ENCODE results near the gene BRD3.

The BRD3 gene

GRCh38 chr9:134024828-134025605, 42.8 kb downstream of the BRD3 start, which contains the start of gene BRD3OS:
BRD3OS (plus strand) TSS chr9:134025481; CDS start chr9:134026748, 1,267 bp downstream.
- peak; percentile 72 to 75 for DNase-seq (ENCODE audit: low read depth in 2 of 2)

DNA sequence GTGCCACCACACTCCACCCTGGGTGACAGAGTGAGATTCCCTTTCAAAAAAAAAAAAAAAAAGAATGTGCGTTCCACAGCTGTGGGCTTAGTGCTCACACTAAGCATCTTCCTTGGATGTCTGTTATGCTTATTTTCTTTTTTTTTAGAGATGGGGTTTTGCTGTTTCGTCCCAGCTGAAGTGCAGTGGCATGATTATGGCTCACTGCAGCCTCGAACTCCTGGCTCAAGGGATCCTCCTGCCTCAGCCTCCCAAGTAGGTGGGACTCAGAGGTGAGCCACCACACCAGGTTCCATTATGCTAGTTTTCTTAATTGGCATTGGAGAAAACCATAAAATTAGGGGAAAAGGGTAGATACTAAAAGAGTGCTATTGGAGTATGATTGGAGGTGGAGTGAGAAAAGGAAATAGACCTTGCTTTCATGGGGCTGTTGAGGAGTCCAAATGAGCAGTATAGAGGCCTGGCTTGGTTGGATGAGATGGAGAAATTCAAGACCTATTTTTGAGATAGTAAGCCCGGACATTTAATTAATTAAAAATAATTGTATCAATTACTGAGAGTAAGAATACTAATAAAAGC, 43.5 kb downstream of the BRD3 start:
- DNase-seq (ENCODE audit: low read depth in 2 of 2) = no peak

- DNase-seq (ENCODE audit: low read depth in 2 of 2) = no peak
Measured at GRCh38 chr9:134014946-134015345, 52.9 kb downstream of the BRD3 start.

DNA sequence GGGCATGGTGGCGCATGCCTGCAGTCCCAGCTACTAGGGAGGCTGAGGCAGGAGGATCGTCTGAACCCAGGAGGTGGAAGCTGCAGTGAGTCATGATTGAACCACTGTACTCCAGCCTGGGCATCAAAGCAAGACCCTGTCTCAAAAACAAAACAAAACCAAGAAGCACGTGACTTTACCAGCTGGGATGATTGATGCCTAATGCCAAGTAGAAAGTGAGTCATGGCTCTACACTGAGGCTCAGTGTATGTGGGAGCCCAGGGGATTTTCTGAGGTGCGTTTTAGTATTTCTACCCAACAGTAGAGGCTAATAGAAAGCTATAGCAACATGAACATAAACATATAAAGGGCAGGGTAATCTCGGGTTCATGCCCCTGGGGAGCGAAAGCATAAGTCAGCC, 56.4 kb downstream of the BRD3 start:
- no peak for DNase-seq (ENCODE audit: low read depth in 2 of 2)

- DNase-seq (ENCODE audit: low read depth in 2 of 2) = no peak
Measured at GRCh38 chr9:134010310-134011173, 57.3 kb downstream of the BRD3 start.

- DNase-seq (ENCODE audit: low read depth in 2 of 2) = no peak
Measured at GRCh38 chr9:134007571-134007970, 60.3 kb downstream of the BRD3 start.

GRCh38 chr9:134007150-134007549, 60.7 kb downstream of the BRD3 start:
- DNase-seq (ENCODE audit: low read depth in 2 of 2) = no peak

DNA sequence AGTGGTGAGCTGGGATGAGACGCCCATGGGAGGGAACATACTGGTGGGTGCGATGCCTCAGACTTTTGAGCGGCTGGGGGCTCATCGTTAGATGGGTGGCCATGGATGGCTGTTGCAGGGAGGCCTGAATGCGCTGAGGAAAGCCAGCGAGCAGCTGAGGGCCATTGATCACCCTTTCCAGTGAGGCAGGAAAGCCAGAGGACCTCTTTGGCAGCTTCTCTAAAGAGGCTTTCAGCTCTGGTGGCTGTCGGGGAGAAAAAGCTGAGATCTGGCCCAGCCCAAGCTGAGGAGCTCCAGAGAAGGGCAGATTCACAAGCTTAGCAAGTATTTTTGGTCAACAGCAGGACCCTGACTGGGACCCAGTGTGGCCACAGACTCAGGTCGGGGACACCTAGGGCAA, 62.4 kb downstream of the BRD3 start:
- no peak for DNase-seq (ENCODE audit: low read depth in 2 of 2)

- no peak for DNase-seq (ENCODE audit: low read depth in 2 of 2)
Measured at GRCh38 chr9:134004881-134005280, 62.9 kb downstream of the BRD3 start.

GRCh38 chr9:134004131-134004873, 63.5 kb downstream of the BRD3 start:
- no peak for DNase-seq (ENCODE audit: low read depth in 2 of 2)

DNA sequence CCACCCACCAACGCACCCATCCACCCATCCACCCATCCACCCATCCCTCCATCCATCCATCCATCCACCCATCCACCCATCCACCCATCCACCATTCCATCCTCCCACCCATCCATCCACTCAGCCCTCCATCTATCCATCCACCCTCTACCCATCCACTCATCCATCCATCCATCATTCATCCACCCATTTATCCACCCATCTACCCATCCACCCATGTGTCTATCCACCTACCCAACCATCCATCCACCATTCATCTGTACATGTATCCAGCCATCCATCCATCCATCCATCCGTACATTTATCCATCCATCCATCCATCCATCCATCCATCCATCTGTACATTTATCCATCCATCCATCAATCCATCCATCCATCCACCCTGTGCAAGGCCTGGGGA, 64.6 kb downstream of the BRD3 start:
- no peak for DNase-seq (ENCODE audit: low read depth in 2 of 2)

DNA sequence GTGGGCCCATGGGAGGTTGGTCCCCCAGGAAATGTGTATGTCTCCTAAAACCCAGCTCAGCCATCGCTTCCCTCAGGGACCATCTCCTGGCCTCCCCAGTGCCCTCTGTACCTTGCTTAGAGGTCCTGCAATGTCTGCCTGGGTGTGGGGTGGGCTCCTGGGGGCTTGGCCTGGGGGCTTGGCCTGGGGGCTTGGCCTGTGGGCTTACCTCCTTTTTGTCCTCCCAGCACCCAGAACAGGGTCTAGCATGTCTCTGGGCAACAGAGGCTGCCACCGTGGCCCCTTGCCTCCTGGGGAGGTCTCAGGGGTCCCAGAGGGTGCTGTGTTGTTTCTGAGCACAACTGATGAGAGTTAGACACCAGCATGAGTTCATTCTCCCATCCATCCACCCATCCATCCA, 65.0 kb downstream of the BRD3 start:
- no peak for DNase-seq (ENCODE audit: low read depth in 2 of 2)

GRCh38 chr9:133999851-134000265, 68.0 kb downstream of the BRD3 start:
- DNase-seq (ENCODE audit: low read depth in 2 of 2) = no peak

GRCh38 chr9:133998915-133999595, 68.8 kb downstream of the BRD3 start:
- DNase-seq (ENCODE audit: low read depth in 2 of 2) = no peak

- no peak for DNase-seq (ENCODE audit: low read depth in 2 of 2)
Measured at GRCh38 chr9:133997584-133997983, 70.2 kb downstream of the BRD3 start.

- DNase-seq (ENCODE audit: low read depth in 2 of 2) = no peak
Measured at GRCh38 chr9:133996531-133997520, 71.0 kb downstream of the BRD3 start.

- no peak for DNase-seq (ENCODE audit: low read depth in 2 of 2)
Measured at GRCh38 chr9:133995012-133995896, 72.6 kb downstream of the BRD3 start.

- DNase-seq (ENCODE audit: low read depth in 2 of 2) = peak; percentile 50 to 66
Measured at GRCh38 chr9:133994353-133995011, 73.3 kb downstream of the BRD3 start.
